K562 (cell line): Measurements from ENCODE around the gene PES1.

Source experiments
- ARID1B ChIP-seq: fragments of 450-650 bp; IDR thresholded peaks from 2 replicates; pipeline ENCODE4 v1.6.1; 2016; ENCODE audit warnings: antibody characterized with exemption, mild to moderate bottlenecking, inconsistent platforms
- JUN ChIP-seq, 2 experiments: sonication (generic) in 1 of 2; formaldehyde crosslinking in 1 of 2; IDR thresholded peaks; 2 replicates each; pipeline versions ENCODE4 v1.6.1 to v1.8.0; 2012 to 2022; ENCODE audit warnings: borderline replicate concordance in 2 of 2, mild to moderate bottlenecking in 2 of 2, improper control_type of control experiment in 1 of 2, low read depth in 1 of 2, low read length in 1 of 2, missing genetic modification reagents in 1 of 2
- ZNF280B ChIP-seq: fragments of 250-450 bp; sonication (Bioruptor Pico); IDR thresholded peaks from 2 replicates; pipeline ENCODE4 v1.5.1; 2021; ENCODE audit warnings: mild to moderate bottlenecking
- ZNF740 ChIP-seq, 3 experiments: fragments of 200-800 bp in 1 of 3; sonication (Bioruptor generic) in 1 of 3; sonication (generic) in 1 of 3; formaldehyde crosslinking in 1 of 3; IDR thresholded peaks; 2 replicates each; pipeline versions ENCODE4 v1.6.1 to v1.8.0; 2016 to 2022; ENCODE audit warnings: mild to moderate bottlenecking in 2 of 3, missing compliant biosample characterization in 2 of 3, missing genetic modification characterization in 2 of 3, missing genetic modification reagents in 1 of 3

- TF ChIP-seq ZNF280B (CRISPR knock-in tag) (no peak), ARID1B (no peak), JUN (IDR thresholded peaks at IDR 0.05; ENCODE audit: borderline replicate concordance, low read depth, low read length) (no peak), JUN (CRISPR knock-in tag; IDR thresholded peaks at IDR 0.05; ENCODE audit: borderline replicate concordance) (no peak), ZNF740 (CRISPR knock-in tag; IDR thresholded peaks at IDR 0.05) (no peak), ZNF740 (tag; IDR thresholded peaks at IDR 0.05) (no peak)
Measured at GRCh38 chr22:30637701-30638114, 46.0 kb upstream of the PES1 start.
